ENCODE data around the gene ERCC8.

DNA sequence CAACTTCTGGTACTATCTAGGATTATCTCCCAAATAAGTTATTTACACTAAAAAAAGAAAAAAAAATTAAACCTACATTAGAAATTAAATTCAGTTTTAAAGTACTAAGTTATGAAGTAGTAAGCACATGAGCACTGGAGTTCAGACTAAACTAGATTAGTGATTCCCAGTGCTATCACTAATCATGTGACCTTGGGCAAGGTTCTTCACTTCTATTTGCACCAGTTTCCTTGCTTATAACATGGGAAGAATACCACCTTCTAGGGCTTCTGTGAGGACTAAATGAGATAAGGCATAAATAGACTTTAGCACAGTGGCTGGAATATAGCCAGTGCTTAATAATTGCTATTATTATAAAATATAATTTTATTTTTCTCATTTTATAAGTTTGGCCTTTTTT, 111.3 kb downstream of the ERCC8 start:
- TF ChIP-seq POLR2A (IDR thresholded peaks at IDR 0.05) (no peak), CTCF (IDR thresholded peaks at IDR 0.05) (no peak)

Measured in lower leg skin (tissue), 3 donors.